Endothelial cell of umbilical vein (primary cell): ENCODE results near the gene TEX55. TPM values are rescaled to one million over a fixed set of nuclear protein-coding genes. Genes with fewer than 3 reads are reported as not detected.

Experiments
- BruUV-seq: library from RNA; stranded (reverse); fragments of 400-500 nt; replicated peaks from 2 replicates; lab custom pipeline; 2021; lab: Mats Ljungman, UMichigan
- CTCF ChIA-PET: fragments of 300-600, 350-600 bp; sonication (Branson Sonifier 250); formaldehyde crosslinking; loops from one replicate; lab custom pipeline; 2021; ENCODE audit warnings: antibody characterized with exemption, inconsistent platforms; lab: Charles Lee
- POLR2A ChIA-PET: fragments of 300-600, 350-600 bp; sonication (Branson Sonifier 250); formaldehyde crosslinking; loops from one replicate; lab custom pipeline; 2021; ENCODE audit warnings: antibody characterized with exemption, inconsistent platforms; lab: Charles Lee
- DNase-seq: peaks from one replicate; pipeline ENCODE4 v3.0.0-alpha.2; 2011; ENCODE audit warnings: low read depth, low spot score
- FAIRE-seq: peaks from 2 replicates; lab custom pipeline; 2011; peaks lifted over from hg19 to GRCh38; lab: Jason Lieb, UNC
- H2AFZ ChIP-seq: 2 replicates; pipeline ENCODE4 v1.6.0; 2012; ENCODE audit warnings: low read depth, low read length, control low read depth, inconsistent platforms
- H3K27ac ChIP-seq: 2 replicates; pipeline ENCODE4 v1.5.1; 2011; ENCODE audit warnings: low read depth, mild to moderate bottlenecking, control low read depth, low read length, moderate library complexity; ENCODE audit not compliant: insufficient read depth
- H3K27me3 ChIP-seq, 2 experiments: 2 replicates each; pipeline versions ENCODE4 v1.6.0 to v1.6.1; 2011; ENCODE audit warnings: low read length in 2 of 2, mixed read lengths in 1 of 2; ENCODE audit not compliant: control insufficient read depth in 2 of 2, insufficient read depth in 2 of 2
- H3K36me3 ChIP-seq, 2 experiments: 2 replicates in 1 of 2; 3 replicates in 1 of 2; pipeline ENCODE4 v1.5.1; 2011; ENCODE audit warnings: low read length in 2 of 2, mild to moderate bottlenecking in 1 of 2, moderate library complexity in 1 of 2; ENCODE audit not compliant: control insufficient read depth in 2 of 2, insufficient read depth in 2 of 2; ENCODE audit errors: extremely low read depth in 1 of 2
- H3K4me1 ChIP-seq: 3 replicates; pipeline ENCODE4 v1.5.1; 2011; ENCODE audit warnings: mild to moderate bottlenecking, low read length; ENCODE audit not compliant: control insufficient read depth, insufficient read depth; ENCODE audit errors: extremely low read depth
- H3K4me2 ChIP-seq: 2 replicates; pipeline ENCODE4 v1.6.1; 2011; ENCODE audit warnings: low read length, control low read depth, mixed read lengths; ENCODE audit not compliant: insufficient read depth
- H3K4me3 ChIP-seq, 3 experiments: fragments of 200-600 bp in 1 of 3; sonication (generic), shearing (Covaris generic) in 1 of 3; replicated peaks in 1 of 3; 2 replicates each; pipeline ENCODE4 v1.5.1; 2011 to 2016; ENCODE audit warnings: control low read depth in 3 of 3, low read length in 3 of 3, mild to moderate bottlenecking in 2 of 3, inconsistent platforms in 1 of 3, low read depth in 1 of 3, moderate library complexity in 1 of 3; ENCODE audit not compliant: insufficient read depth in 1 of 3
- H3K79me2 ChIP-seq: 2 replicates; pipeline ENCODE4 v1.6.0; 2012; ENCODE audit warnings: low read length, inconsistent platforms; ENCODE audit not compliant: control insufficient read depth, insufficient read depth
- H3K9ac ChIP-seq: replicated peaks from 2 replicates; pipeline ENCODE3; 2011; ENCODE audit warnings: low read length, control low read depth; ENCODE audit not compliant: insufficient read depth; ENCODE audit errors: extremely low read depth
- H3K9me1 ChIP-seq: replicated peaks from 3 replicates; pipeline ENCODE4 v1.6.0; 2011; ENCODE audit warnings: mild to moderate bottlenecking, low read length; ENCODE audit not compliant: control insufficient read depth, insufficient read depth; ENCODE audit errors: extremely low read depth
- H3K9me3 ChIP-seq: replicated peaks from 2 replicates; pipeline ENCODE4 v1.5.1; 2012; ENCODE audit warnings: low read length, inconsistent platforms; ENCODE audit not compliant: control insufficient read depth, insufficient read depth
- H4K20me1 ChIP-seq: replicated peaks from 2 replicates; pipeline ENCODE3; 2011; ENCODE audit warnings: mild to moderate bottlenecking, low read length; ENCODE audit not compliant: control insufficient read depth, insufficient read depth; ENCODE audit errors: extremely low read depth
- CTCF ChIP-seq, 2 donors: IDR thresholded peaks; 1 replicate in 1 of 2; 2 replicates in 1 of 2; pipeline ENCODE4 v1.5.1; 2011; ENCODE audit warnings: low read length in 2 of 2, mild to moderate bottlenecking in 2 of 2, moderate library complexity in 2 of 2, control low read depth in 1 of 2, inconsistent platforms in 1 of 2, low read depth in 1 of 2; ENCODE audit not compliant: insufficient read depth in 1 of 2; ENCODE audit errors: extremely low read depth in 1 of 2
- EZH2 ChIP-seq: IDR thresholded peaks from 2 replicates; pipeline ENCODE4 v1.6.1; 2012; ENCODE audit warnings: borderline replicate concordance, low read depth, mild to moderate bottlenecking, moderate library complexity, low read length, inconsistent platforms; ENCODE audit not compliant: severe bottlenecking
- FOS ChIP-seq: IDR thresholded peaks from 2 replicates; pipeline ENCODE4 v1.6.1; 2011; ENCODE audit warnings: mild to moderate bottlenecking, low read length, moderate library complexity, borderline replicate concordance; ENCODE audit not compliant: insufficient read depth
- GATA2 ChIP-seq: IDR thresholded peaks from 2 replicates; pipeline ENCODE4 v1.7.0; 2011; ENCODE audit warnings: low read depth, mild to moderate bottlenecking, moderate library complexity, mixed read lengths, low read length; ENCODE audit not compliant: insufficient read length, insufficient read depth
- JUN ChIP-seq: IDR thresholded peaks from 2 replicates; pipeline ENCODE4 v1.6.1; 2011; ENCODE audit warnings: borderline replicate concordance, low read depth; ENCODE audit not compliant: insufficient read length, insufficient read depth
- MYC ChIP-seq: IDR thresholded peaks from one replicate; pipeline ENCODE4 v1.6.1; 2011; ENCODE audit warnings: mild to moderate bottlenecking, low read depth, low read length
- POLR2A ChIP-seq: IDR thresholded peaks from 2 replicates; pipeline ENCODE4 v1.6.1; 2012; ENCODE audit warnings: low read depth, mild to moderate bottlenecking, control low read depth, low read length
- POLR2AphosphoS5 ChIP-seq: IDR thresholded peaks from 2 replicates; pipeline ENCODE4 v1.6.1; 2012; ENCODE audit warnings: low read depth, mild to moderate bottlenecking, control low read depth, low read length, moderate library complexity; ENCODE audit not compliant: insufficient read depth
- dilution Hi-C: fragments of 300-500 bp; cut with MboI; formaldehyde crosslinking; loops from one replicate; pipeline ENCODE4 v1.15.0; 2019; ENCODE audit warnings: low sequenced_read_pairs; ENCODE audit not compliant: extremely low pct_ligation_motif_present
- intact Hi-C: fragments of 100-400 bp; cut with micrococcal nuclease; formaldehyde crosslinking; loops from one replicate; pipeline ENCODE4 v1.10.0; 2022
- polyA plus RNA-seq, 4 experiments: library from polyadenylated mRNA; depleted of rRNA in 3 of 4; stranded (reverse) in 3 of 4; unstranded in 1 of 4; fragments of >200 nt; gene quantifications; 2 replicates each; pipeline versions ENCODE4 v1.2.1 to v1.2.3, GENCODE V29; 2011 to 2012; ENCODE audit warnings: missing spikeins in 1 of 4
- total RNA-seq: library from RNA; stranded (reverse); gene quantifications from 2 replicates; pipeline ENCODE4 v1.2.3, GENCODE V29; 2021
- TF ChIP-seq, protein P1 (sequence below): IDR thresholded peaks from 2 replicates; pipeline ENCODE4 v1.6.1; 2011; ENCODE audit not compliant: insufficient read depth, insufficient read length

TEX55 gene
- total and polyA plus RNA-seq, 2 donors (not counting 3 experiments of a cell fraction or from before 2014, with no cell fraction given) = not detected

GRCh38 chr3:119148493-119149180 is 2.7 kb downstream of the TEX55 start:
- no peaks in the 10 kb centered on the region for H3K27me3 ChIP-seq
- no peak overlapping the region for H3K4me2 ChIP-seq
- H3K27ac ChIP-seq = no peak overlapping the region
- H4K20me1 ChIP-seq = no peaks in the 10 kb centered on the region
- no TSS peak for BruUV-seq
- no peaks in the 10 kb centered on the region for H3K4me1 ChIP-seq
- intact Hi-C loops (no loop called here), dilution Hi-C loops (no loop called here)
- no peaks in the 10 kb centered on the region for H3K36me3 ChIP-seq
- DNase-seq = no peak
- no peaks in the 10 kb centered on the region for H3K9me1 ChIP-seq
- no peak for TF ChIP-seq JUN
- ChIA-PET POLR2A (no interaction called here), CTCF (interaction anchor here (1.1 to 1.5 kb wide), 2 partner anchors 12 to 93 kb away, joined by 3 read pairs; no protein-coding TSS in a partner anchor)
- no peak overlapping the region for H2AFZ ChIP-seq
- no peak overlapping the region for H3K4me3 ChIP-seq
- H3K79me2 ChIP-seq = no peaks in the 10 kb centered on the region
- FAIRE-seq = no peak
- no peak overlapping the region for H3K9ac ChIP-seq
- no peaks in the 10 kb centered on the region for H3K9me3 ChIP-seq

- dilution Hi-C loops = no loop called here
Observed at GRCh38 chr3:119149484-119149883, 3.5 kb downstream of the TEX55 start.

More at GRCh38 chr3:119149484-119149883, 3.5 kb downstream of the TEX55 start:
- no peak overlapping the region for H3K27ac ChIP-seq
- POLR2A ChIA-PET = no interaction called here
- intact Hi-C loops = no loop called here
- no peaks in the 10 kb centered on the region for H3K4me1 ChIP-seq
- H3K9me1 ChIP-seq = no peaks in the 10 kb centered on the region
- H3K36me3 ChIP-seq = no peaks in the 10 kb centered on the region
- H4K20me1 ChIP-seq = no peaks in the 10 kb centered on the region
- TF ChIP-seq EZH2 (no peak), GATA2 (no peak), POLR2A (no peak), MYC (no peak), CTCF (IDR thresholded peaks at IDR 0.05; ENCODE audit: extremely low read depth in 1 of 2, insufficient read depth in 1 of 2, low read depth in 1 of 2, low read length in 2 of 2) (no peak), JUN (no peak), FOS (no peak), POLR2AphosphoS5 (no peak)
- TF ChIP-seq, protein P1, sequence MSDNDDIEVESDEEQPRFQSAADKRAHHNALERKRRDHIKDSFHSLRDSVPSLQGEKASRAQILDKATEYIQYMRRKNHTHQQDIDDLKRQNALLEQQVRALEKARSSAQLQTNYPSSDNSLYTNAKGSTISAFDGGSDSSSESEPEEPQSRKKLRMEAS = no peak
- H3K9ac ChIP-seq = no peak overlapping the region
- no peaks in the 10 kb centered on the region for H3K79me2 ChIP-seq
- BruUV-seq = no TSS peak
- DNase-seq = no peak
- no peak for FAIRE-seq
- no peak overlapping the region for H3K4me3 ChIP-seq
- no peak overlapping the region for H3K4me2 ChIP-seq
- CTCF ChIA-PET = interaction anchor here (1.1 to 1.5 kb wide), 2 partner anchors 12 to 92 kb away, joined by 3 read pairs; no protein-coding TSS in a partner anchor
- no peaks in the 10 kb centered on the region for H3K9me3 ChIP-seq
- no peaks in the 10 kb centered on the region for H3K27me3 ChIP-seq
- no peak overlapping the region for H2AFZ ChIP-seq
